HL-60 (cell line): Measurements from ENCODE around the gene USH2A.

Source experiments
- CTCF ChIP-seq: IDR thresholded peaks from one replicate; pipeline ENCODE4 v1.5.1; 2011; ENCODE audit warnings: low read length, control low read depth, inconsistent platforms; ENCODE audit not compliant: insufficient read depth
- GABPA ChIP-seq: IDR thresholded peaks from 2 replicates; pipeline ENCODE4 v1.6.1; 2012; ENCODE audit warnings: low read depth
- POLR2AphosphoS5 ChIP-seq: IDR thresholded peaks from 2 replicates; pipeline ENCODE4 v1.6.1; 2012; ENCODE audit warnings: low read depth
- SPI1 ChIP-seq: IDR thresholded peaks from 2 replicates; pipeline ENCODE4 v1.6.1; 2012; ENCODE audit warnings: low read depth, mild to moderate bottlenecking, borderline replicate concordance

GRCh38 chr1:216055004-216055403 is 368.2 kb downstream of the USH2A start:
- TF ChIP-seq CTCF = no peak
- no peak for TF ChIP-seq POLR2AphosphoS5
- no peak for TF ChIP-seq SPI1
- no peak for TF ChIP-seq GABPA
